Endothelial cell of umbilical vein (primary cell): Measurements from ENCODE around the gene MYO1F. TPM values are rescaled to one million over a fixed set of nuclear protein-coding genes. Genes with fewer than 3 reads are reported as not detected.

Experiments used
- BruUV-seq: library from RNA; stranded (reverse); fragments of 400-500 nt; replicated peaks from 2 replicates; lab custom pipeline; 2021; lab: Mats Ljungman, UMichigan
- CTCF ChIA-PET: fragments of 300-600, 350-600 bp; sonication (Branson Sonifier 250); formaldehyde crosslinking; loops from one replicate; lab custom pipeline; 2021; ENCODE audit warnings: antibody characterized with exemption, inconsistent platforms; lab: Charles Lee
- POLR2A ChIA-PET: fragments of 300-600, 350-600 bp; sonication (Branson Sonifier 250); formaldehyde crosslinking; loops from one replicate; lab custom pipeline; 2021; ENCODE audit warnings: antibody characterized with exemption, inconsistent platforms; lab: Charles Lee
- DNase-seq: peaks from one replicate; pipeline ENCODE4 v3.0.0-alpha.2; 2011; ENCODE audit warnings: low read depth, low spot score
- FAIRE-seq: peaks from 2 replicates; lab custom pipeline; 2011; peaks lifted over from hg19 to GRCh38; lab: Jason Lieb, UNC
- H2AFZ ChIP-seq: 2 replicates; pipeline ENCODE4 v1.6.0; 2012; ENCODE audit warnings: low read depth, low read length, control low read depth, inconsistent platforms
- H3K27ac ChIP-seq: 2 replicates; pipeline ENCODE4 v1.5.1; 2011; ENCODE audit warnings: low read depth, mild to moderate bottlenecking, control low read depth, low read length, moderate library complexity; ENCODE audit not compliant: insufficient read depth
- H3K27me3 ChIP-seq, 2 experiments: 2 replicates each; pipeline versions ENCODE4 v1.6.0 to v1.6.1; 2011; ENCODE audit warnings: low read length in 2 of 2, mixed read lengths in 1 of 2; ENCODE audit not compliant: control insufficient read depth in 2 of 2, insufficient read depth in 2 of 2
- H3K36me3 ChIP-seq, 2 experiments: 2 replicates in 1 of 2; 3 replicates in 1 of 2; pipeline ENCODE4 v1.5.1; 2011; ENCODE audit warnings: low read length in 2 of 2, mild to moderate bottlenecking in 1 of 2, moderate library complexity in 1 of 2; ENCODE audit not compliant: control insufficient read depth in 2 of 2, insufficient read depth in 2 of 2; ENCODE audit errors: extremely low read depth in 1 of 2
- H3K4me1 ChIP-seq: 3 replicates; pipeline ENCODE4 v1.5.1; 2011; ENCODE audit warnings: mild to moderate bottlenecking, low read length; ENCODE audit not compliant: control insufficient read depth, insufficient read depth; ENCODE audit errors: extremely low read depth
- H3K4me2 ChIP-seq: 2 replicates; pipeline ENCODE4 v1.6.1; 2011; ENCODE audit warnings: low read length, control low read depth, mixed read lengths; ENCODE audit not compliant: insufficient read depth
- H3K4me3 ChIP-seq, 3 experiments: fragments of 200-600 bp in 1 of 3; sonication (generic), shearing (Covaris generic) in 1 of 3; replicated peaks in 1 of 3; 2 replicates each; pipeline ENCODE4 v1.5.1; 2011 to 2016; ENCODE audit warnings: control low read depth in 3 of 3, low read length in 3 of 3, mild to moderate bottlenecking in 2 of 3, inconsistent platforms in 1 of 3, low read depth in 1 of 3, moderate library complexity in 1 of 3; ENCODE audit not compliant: insufficient read depth in 1 of 3
- H3K79me2 ChIP-seq: 2 replicates; pipeline ENCODE4 v1.6.0; 2012; ENCODE audit warnings: low read length, inconsistent platforms; ENCODE audit not compliant: control insufficient read depth, insufficient read depth
- H3K9ac ChIP-seq: replicated peaks from 2 replicates; pipeline ENCODE3; 2011; ENCODE audit warnings: low read length, control low read depth; ENCODE audit not compliant: insufficient read depth; ENCODE audit errors: extremely low read depth
- H3K9me1 ChIP-seq: replicated peaks from 3 replicates; pipeline ENCODE4 v1.6.0; 2011; ENCODE audit warnings: mild to moderate bottlenecking, low read length; ENCODE audit not compliant: control insufficient read depth, insufficient read depth; ENCODE audit errors: extremely low read depth
- H3K9me3 ChIP-seq: replicated peaks from 2 replicates; pipeline ENCODE4 v1.5.1; 2012; ENCODE audit warnings: low read length, inconsistent platforms; ENCODE audit not compliant: control insufficient read depth, insufficient read depth
- H4K20me1 ChIP-seq: replicated peaks from 2 replicates; pipeline ENCODE3; 2011; ENCODE audit warnings: mild to moderate bottlenecking, low read length; ENCODE audit not compliant: control insufficient read depth, insufficient read depth; ENCODE audit errors: extremely low read depth
- EZH2 ChIP-seq: IDR thresholded peaks from 2 replicates; pipeline ENCODE4 v1.6.1; 2012; ENCODE audit warnings: borderline replicate concordance, low read depth, mild to moderate bottlenecking, moderate library complexity, low read length, inconsistent platforms; ENCODE audit not compliant: severe bottlenecking
- FOS ChIP-seq: IDR thresholded peaks from 2 replicates; pipeline ENCODE4 v1.6.1; 2011; ENCODE audit warnings: mild to moderate bottlenecking, low read length, moderate library complexity, borderline replicate concordance; ENCODE audit not compliant: insufficient read depth
- GATA2 ChIP-seq: IDR thresholded peaks from 2 replicates; pipeline ENCODE4 v1.7.0; 2011; ENCODE audit warnings: low read depth, mild to moderate bottlenecking, moderate library complexity, mixed read lengths, low read length; ENCODE audit not compliant: insufficient read length, insufficient read depth
- JUN ChIP-seq: IDR thresholded peaks from 2 replicates; pipeline ENCODE4 v1.6.1; 2011; ENCODE audit warnings: borderline replicate concordance, low read depth; ENCODE audit not compliant: insufficient read length, insufficient read depth
- MAX ChIP-seq: IDR thresholded peaks from 2 replicates; pipeline ENCODE4 v1.6.1; 2011; ENCODE audit not compliant: insufficient read depth, insufficient read length
- MYC ChIP-seq: IDR thresholded peaks from one replicate; pipeline ENCODE4 v1.6.1; 2011; ENCODE audit warnings: mild to moderate bottlenecking, low read depth, low read length
- POLR2A ChIP-seq: IDR thresholded peaks from 2 replicates; pipeline ENCODE4 v1.6.1; 2012; ENCODE audit warnings: low read depth, mild to moderate bottlenecking, control low read depth, low read length
- dilution Hi-C: fragments of 300-500 bp; cut with MboI; formaldehyde crosslinking; loops from one replicate; pipeline ENCODE4 v1.15.0; 2019; ENCODE audit warnings: low sequenced_read_pairs; ENCODE audit not compliant: extremely low pct_ligation_motif_present
- intact Hi-C: fragments of 100-400 bp; cut with micrococcal nuclease; formaldehyde crosslinking; loops from one replicate; pipeline ENCODE4 v1.10.0; 2022
- polyA plus RNA-seq, 4 experiments: library from polyadenylated mRNA; depleted of rRNA in 3 of 4; stranded (reverse) in 3 of 4; unstranded in 1 of 4; fragments of >200 nt; gene quantifications; 2 replicates each; pipeline versions ENCODE4 v1.2.1 to v1.2.3, GENCODE V29; 2011 to 2012; ENCODE audit warnings: missing spikeins in 1 of 4
- total RNA-seq: library from RNA; stranded (reverse); gene quantifications from 2 replicates; pipeline ENCODE4 v1.2.3, GENCODE V29; 2021
- TF ChIP-seq, protein P1 (sequence below), 2 donors: IDR thresholded peaks; 1 replicate in 1 of 2; 2 replicates in 1 of 2; pipeline ENCODE4 v1.5.1; 2011; ENCODE audit warnings: low read length in 2 of 2, mild to moderate bottlenecking in 2 of 2, moderate library complexity in 2 of 2, control low read depth in 1 of 2, inconsistent platforms in 1 of 2, low read depth in 1 of 2; ENCODE audit not compliant: insufficient read depth in 1 of 2; ENCODE audit errors: extremely low read depth in 1 of 2

The MYO1F gene
- total and polyA plus RNA-seq, 2 donors (not counting 3 experiments of a cell fraction or from before 2014, with no cell fraction given) = 0.22 to 0.39 TPM

DNA sequence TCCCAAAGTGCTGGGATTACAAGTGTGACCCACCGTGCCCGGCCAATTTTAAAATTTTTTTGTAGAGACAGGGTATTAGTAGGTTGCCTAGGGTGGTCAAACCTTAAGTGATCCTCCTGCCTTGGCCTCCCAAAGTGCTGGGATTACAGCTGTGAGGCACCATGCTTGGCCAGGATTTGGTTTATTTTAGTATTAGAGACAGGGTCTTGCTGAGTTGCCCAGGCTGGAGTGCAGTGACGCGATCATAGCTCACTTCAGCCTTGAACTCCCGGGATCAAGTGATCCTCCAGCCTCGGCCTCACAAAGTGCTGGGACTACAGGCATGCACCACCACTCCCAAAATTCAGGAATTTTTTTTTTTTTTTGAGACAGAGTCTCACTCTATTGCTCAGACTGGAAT lies 57.9 kb downstream of the MYO1F start:
- Histone ChIP-seq H3K9ac (no peak overlapping the region), H3K9me1 (no peaks in the 10 kb centered on the region), H3K27me3 (peaks cover 1 to 4% of the 10 kb centered on the region in 2 experiments), H3K4me2 (no peak overlapping the region), H4K20me1 (no peaks in the 10 kb centered on the region), H3K4me1 (no peaks in the 10 kb centered on the region), H3K27ac (no peak overlapping the region), H3K36me3 (no peaks in the 10 kb centered on the region), H3K4me3 (no peak overlapping the region), H2AFZ (no peak overlapping the region), H3K79me2 (no peaks in the 10 kb centered on the region), H3K9me3 (no peaks in the 10 kb centered on the region)
- dilution Hi-C loops (no loop called here), intact Hi-C loops (no loop called here)
- CTCF ChIA-PET = interaction anchor here (0.9 kb wide), 1 partner anchor 59 kb away, joined by 4 read pairs; no protein-coding TSS in a partner anchor
- no peak for DNase-seq
- no peak for TF ChIP-seq MAX
- no peak for TF ChIP-seq EZH2
- no peak for TF ChIP-seq GATA2
- no peak for TF ChIP-seq POLR2A
- no peak for TF ChIP-seq FOS
- TF ChIP-seq JUN = no peak
- no peak for TF ChIP-seq MYC
- TF ChIP-seq, protein P1, sequence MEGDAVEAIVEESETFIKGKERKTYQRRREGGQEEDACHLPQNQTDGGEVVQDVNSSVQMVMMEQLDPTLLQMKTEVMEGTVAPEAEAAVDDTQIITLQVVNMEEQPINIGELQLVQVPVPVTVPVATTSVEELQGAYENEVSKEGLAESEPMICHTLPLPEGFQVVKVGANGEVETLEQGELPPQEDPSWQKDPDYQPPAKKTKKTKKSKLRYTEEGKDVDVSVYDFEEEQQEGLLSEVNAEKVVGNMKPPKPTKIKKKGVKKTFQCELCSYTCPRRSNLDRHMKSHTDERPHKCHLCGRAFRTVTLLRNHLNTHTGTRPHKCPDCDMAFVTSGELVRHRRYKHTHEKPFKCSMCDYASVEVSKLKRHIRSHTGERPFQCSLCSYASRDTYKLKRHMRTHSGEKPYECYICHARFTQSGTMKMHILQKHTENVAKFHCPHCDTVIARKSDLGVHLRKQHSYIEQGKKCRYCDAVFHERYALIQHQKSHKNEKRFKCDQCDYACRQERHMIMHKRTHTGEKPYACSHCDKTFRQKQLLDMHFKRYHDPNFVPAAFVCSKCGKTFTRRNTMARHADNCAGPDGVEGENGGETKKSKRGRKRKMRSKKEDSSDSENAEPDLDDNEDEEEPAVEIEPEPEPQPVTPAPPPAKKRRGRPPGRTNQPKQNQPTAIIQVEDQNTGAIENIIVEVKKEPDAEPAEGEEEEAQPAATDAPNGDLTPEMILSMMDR (IDR thresholded peaks at IDR 0.05; ENCODE audit: extremely low read depth in 1 of 2, insufficient read depth in 1 of 2, low read depth in 1 of 2, low read length in 2 of 2) = no peak
- POLR2A ChIA-PET = no interaction called here
- BruUV-seq = no TSS peak
- no peak for FAIRE-seq
